ENCODE results near the gene MPZL3. TPM values are rescaled to one million over a fixed set of nuclear protein-coding genes. Genes with fewer than 3 reads are reported as not detected.

MPZL3 gene
- total RNA-seq, 2 donors from 2014 or later = 1.0 to 1.1 TPM

DNA sequence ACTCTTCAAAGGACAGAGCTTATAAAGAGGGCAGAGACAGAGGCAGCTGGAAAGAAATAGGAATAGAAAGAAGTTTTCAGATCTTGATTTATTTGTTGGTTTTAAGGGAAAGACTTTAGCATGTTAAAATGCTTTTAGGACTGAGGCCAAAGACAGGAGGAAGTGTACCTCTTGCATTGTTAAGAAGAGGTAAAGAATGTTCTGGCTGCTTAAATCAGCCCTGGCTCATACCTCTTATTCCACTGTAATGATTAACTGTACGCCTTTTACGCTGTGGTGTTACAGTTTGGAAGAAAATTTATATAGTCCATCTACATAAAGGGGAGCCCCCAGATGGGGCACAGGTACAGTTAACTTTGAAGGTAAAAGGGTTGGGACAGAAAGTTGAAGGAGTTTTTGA is 22.0 kb upstream of the MPZL3 start:
- intact Hi-C loops (cut with DNase I) = loop anchor here in 1 of 2 donors (10.0 kb wide), 1 partner anchor 69 kb away; no protein-coding TSS in a partner anchor
- no peak for DNase-seq
- ATAC-seq = no peak

DNA sequence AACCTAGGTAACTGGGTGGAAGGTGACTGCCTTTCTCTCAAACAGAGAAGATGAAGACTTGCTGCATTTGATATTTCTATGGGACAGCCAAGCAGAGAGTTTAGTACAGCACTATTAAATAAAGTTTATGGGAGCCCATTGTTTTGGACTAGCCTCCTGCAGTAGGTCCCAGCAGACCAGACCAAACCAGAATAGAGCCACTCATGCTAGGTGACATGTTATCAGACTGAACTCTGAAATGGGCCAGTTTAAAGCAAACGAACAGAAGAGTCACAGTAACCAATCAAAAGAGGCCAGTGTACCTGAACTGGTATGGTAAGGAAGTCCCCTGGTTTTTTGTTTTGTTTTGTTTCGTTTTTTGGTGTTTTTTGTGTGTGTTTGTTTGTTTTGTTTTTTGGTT is 19.8 kb upstream of the MPZL3 start:
- ATAC-seq (no peak), DNase-seq (no peak)
- intact Hi-C loops (cut with DNase I) = loop anchor here in 1 of 2 donors (10.0 kb wide), 1 partner anchor 67 kb away; no protein-coding TSS in a partner anchor

DNA sequence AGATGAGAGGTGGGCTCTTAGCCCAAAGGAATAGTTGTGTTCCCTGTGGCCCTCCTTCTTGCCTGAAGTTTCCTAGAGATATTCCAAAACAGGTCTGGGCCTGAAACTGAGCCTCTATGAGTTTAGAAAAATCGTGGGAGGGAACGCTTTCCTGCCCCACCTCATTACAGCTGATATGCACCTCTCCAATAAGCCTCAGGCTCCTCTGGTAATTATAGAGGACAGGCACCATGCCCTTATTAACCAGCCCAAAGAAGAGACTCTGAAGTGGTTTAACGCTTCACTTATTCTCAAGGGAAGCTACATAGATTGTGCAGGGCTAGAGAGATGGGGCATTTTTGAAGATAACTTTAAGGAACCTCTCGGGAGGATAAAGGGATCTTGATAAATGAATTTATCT is 15.3 kb upstream of the MPZL3 start:
- DNase-seq (no peak), ATAC-seq (no peak)
- intact Hi-C loops (cut with DNase I) = no loop called here

DNA sequence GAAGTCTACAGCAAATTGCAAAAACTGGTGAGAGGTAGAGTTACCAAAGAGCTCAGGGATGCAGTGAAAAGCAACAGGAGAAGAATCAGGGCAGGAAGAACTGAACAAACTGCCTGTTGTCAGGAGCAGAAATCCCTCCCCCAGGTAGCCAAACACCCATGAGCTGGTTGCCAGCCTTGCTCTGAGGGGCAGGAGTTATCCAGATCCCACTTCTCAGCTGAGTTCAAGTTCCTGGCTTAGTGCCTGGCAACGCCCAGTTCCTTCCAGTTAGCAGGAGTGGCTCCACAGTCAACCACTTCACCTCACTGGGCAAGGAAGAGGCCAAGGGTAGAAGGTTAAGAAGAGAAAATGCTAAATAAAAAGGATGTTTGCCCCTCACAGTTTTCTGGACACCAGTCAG is 13.8 kb upstream of the MPZL3 start:
- intact Hi-C loops (cut with DNase I) = no loop called here

DNA sequence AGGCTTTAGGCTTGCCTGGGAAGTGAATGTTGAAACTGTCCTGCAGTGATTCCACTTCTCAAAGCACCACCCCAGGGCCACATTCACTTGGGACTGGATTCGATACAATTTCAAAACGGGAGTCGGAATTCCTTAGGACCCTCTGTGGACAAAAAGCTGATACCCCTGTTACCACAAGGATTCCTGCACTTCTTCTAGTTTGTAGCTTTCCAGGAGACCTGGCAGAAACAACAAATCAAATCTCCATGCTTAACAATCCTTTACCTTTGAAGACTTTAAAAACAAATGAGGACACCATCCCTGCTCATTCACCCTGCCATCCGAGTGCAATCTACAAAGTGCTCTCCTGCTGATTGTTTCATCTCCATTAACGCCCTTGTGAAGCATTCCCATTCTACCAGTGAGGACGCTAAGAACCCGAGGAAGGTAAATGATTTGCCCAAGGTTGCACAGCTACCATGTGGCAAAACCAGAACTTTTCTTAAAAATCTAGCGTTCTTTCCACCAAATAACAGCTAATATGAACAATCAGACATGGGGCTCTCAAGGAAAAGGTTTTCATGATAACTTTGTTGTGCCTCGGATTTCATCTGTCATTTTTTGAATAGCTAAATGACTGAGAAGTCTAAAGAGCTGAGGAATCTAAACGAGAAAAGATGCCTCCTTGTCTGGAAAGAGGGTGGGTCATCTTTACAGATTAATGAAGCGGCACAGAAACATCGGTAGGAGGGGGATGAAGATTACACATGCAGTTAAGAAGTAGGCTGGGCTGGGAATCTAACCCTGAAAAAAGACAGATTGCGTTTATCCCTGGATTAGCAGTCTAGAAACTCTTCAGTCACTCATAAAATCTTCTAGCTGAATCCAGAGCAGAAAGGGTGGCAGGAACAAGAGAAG is 12.7 kb upstream of the MPZL3 start:
- DNase-seq (no peak), ATAC-seq (no peak)
- intact Hi-C loops (cut with DNase I) = no loop called here

More for the DNA sequence above, 13.8 kb upstream of the MPZL3 start:
- ATAC-seq = peak in 1 of 2 donors; percentile 46
- peak; percentile 72 for DNase-seq

DNA sequence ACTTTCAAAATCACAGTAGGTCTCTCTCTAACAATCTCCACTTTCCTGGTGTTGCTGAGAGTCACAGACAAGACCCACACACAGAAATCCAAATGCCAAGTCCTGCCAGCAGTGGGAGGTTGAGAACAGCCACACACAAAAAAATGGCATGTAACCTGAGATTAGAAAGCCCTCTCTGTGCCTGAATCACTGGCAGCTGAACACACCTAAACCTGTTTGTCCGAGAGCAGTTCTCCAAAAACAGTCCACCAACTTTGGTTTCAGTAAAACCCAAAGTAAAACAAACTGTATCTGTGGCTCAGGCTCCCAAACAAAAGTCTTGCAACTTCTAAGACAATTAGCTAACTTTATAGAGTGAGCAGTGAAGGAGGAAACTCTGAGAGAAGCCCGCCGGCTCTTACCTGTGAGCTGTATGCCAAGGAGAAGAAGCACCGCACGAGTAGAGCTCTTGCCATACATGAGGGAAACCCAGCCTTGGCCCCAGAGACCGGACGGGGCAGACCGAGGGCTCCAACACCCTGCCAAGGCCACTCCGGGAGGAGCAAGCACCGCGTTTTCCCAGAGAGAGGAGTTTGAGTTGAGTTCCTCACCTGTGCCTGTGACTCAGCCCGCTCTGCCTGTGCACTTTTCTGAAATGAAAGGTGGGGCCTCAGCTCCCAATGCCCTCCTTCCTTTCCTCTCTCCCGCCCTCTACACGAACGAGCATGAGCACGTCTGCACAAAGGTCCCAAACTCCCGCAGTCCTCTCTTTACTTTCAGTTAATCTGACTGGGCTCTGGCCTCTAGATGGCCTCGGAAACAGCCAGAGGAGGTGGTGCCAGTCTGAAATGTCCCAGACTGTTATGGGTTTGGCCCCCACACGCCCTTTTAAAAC is 11.8 kb upstream of the MPZL3 start, which contains the start of gene MPZL2:
Gene MPZL2 (minus strand): TSS at position 603 of the 874 bp plus-strand sequence. CDS start 144 bp downstream, at position 459.
- intact Hi-C loops (cut with DNase I) = no loop called here
- DNase-seq (peak; percentile 49), ATAC-seq (peak; percentile 67 to 82)

DNA sequence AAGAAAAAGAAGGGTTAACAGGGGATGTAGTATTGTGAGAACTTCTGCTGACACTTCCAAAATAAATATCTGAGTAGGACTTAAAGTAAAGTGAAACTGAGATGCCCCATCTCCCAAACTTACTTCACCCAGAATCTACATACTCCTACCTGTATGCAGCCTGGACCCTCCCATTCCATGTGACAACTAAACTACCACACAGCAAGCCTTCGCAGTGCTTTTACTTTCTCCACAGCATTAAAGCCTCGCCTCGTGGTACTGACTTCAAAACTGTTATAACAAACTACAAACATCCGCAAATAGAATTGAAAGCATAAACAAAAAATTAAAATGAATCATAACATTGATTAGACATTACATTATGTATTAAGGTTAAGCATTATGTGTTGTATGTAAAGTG is 10.9 kb upstream of the MPZL3 start:
- intact Hi-C loops (cut with DNase I) = no loop called here
- no peak for DNase-seq

DNA sequence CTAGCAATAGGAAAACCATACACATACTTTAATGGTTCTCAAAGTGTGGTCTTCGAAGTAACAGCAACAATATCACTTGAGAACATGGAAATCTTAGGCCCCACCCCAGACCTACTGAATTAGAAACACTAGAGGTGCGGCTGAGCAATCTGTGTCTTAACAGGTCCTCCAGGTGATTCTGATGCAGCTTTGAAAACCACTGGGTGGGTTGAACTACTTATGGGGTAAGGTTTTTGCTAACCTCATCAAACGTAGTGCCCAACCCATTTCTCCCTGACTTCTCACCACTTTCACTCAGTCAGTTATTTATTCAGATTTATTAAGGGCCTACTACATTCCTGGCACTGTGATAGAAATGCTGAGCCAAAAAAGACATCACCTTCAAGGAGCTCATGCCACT is 8.2 kb upstream of the MPZL3 start:
- intact Hi-C loops (cut with DNase I) = no loop called here
- DNase-seq = no peak
- no peak for ATAC-seq

More for the DNA sequence above, 10.9 kb upstream of the MPZL3 start:
- ATAC-seq = no peak

DNA sequence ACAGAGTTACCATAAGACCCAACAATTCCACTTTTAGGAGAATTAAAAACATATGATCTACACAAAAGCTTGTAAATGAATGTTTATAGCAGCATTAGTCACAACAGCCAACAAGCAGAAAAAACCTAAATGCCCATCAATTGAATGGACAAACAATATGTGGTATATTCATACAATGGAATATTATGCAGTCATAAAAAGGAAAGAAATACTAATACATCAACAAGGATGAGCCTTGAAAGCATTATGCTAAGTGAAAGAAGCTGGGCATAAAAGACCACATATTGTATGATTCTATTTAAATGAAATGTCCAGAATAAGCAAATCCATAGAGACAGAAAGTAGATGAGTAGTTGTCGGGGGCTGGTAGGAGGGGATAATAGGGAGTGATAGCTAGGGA is 7.0 kb upstream of the MPZL3 start:
- intact Hi-C loops (cut with DNase I) = loop anchor here in 1 of 2 donors (10.0 kb wide), 1 partner anchor 54 kb away; no protein-coding TSS in a partner anchor
- ATAC-seq (no peak), DNase-seq (no peak)

DNA sequence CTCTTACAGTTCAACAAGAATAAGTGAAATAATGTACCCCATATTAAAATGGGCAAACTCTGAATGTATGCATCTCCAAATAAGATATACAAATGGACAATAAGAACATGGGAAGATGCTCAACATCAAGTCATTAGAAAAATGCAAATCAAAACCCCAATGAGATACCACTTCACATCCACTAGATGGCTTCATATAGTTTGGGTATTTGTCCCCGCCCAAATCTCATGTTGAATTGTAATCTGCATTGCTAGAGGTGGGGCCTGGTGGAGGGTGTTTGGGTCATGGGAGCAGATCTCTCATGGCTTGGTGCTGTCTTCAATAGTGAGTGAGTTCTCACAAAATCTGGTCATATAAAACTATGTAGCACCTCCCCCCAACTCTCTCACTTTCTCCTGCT is 6.2 kb upstream of the MPZL3 start:
- no peak for ATAC-seq
- DNase-seq = no peak
- intact Hi-C loops (cut with DNase I) = loop anchor here in 1 of 2 donors (10.0 kb wide), 1 partner anchor 54 kb away; no protein-coding TSS in a partner anchor

DNA sequence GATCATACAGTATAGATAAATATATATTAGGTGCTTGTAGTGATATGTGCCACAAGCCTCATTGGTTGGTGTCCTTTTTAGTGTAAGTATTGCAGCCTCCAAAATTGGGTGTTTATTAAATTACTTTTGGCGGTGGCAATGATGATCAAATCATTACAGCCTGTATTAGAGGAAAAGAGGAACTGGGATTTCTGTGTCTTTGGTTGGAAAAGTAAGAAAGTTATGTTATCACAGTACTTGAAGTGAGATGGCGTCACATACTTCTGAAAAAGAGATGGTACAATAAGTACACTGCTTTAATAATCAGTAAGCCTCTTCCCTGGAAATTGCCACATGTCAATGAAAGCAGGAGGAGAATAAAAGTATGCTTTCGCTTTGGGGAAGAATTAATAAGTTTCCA is 523 bp upstream of the MPZL3 start:
- intact Hi-C loops (cut with DNase I) = loop anchor here in 1 of 2 donors (10.0 kb wide), 1 partner anchor 48 kb away; no protein-coding TSS in a partner anchor
- ATAC-seq (no peak), DNase-seq (no peak)

DNA sequence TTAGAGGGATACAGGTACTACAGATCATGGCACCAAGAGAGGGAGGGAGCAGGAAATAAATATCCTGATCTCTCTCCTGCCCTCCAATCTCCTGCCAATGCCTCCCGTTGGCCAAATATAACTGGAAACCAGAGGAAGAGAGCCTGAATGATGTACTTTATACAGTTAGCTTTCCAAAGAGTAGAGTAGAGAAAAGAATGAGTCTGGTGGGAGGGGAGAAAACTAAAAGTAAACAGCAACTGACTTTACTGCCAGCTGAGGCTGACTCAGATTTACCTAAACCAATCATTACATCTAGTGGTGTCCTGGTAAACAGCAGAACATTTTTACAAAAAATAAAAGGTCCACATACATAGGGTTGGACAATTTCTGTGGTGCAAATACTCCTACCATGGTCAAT is 5.1 kb downstream of the MPZL3 start:
- DNase-seq (no peak), ATAC-seq (no peak)
- intact Hi-C loops (cut with DNase I) = no loop called here

DNA sequence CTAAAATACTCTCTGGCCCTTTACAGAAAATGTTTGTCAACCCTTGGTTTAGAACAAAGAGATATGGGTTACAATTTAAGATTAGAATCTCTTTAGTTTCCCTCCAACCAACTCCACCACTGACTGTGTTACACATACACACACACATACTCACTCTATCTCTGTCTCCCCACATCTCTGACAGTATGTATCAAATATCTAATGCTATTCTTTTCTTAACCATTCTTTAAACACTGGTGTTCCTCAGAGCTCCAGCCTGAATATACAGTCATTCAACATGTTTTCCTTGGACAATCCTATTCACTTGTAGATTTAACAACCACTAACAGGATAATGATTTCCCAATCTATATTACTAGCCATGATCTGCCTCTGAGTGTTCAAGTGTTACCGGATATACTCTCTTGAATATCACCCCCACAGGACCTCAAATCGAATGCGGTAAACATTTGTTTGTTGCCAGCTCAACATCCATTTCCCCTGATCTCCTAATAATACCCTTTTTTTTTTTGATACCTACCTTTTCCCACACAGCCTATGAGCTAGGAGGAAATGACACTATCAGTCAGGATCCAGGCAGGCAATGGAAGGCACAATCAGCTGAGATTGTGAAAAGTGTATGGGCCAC is 6.1 kb downstream of the MPZL3 start:
- intact Hi-C loops (cut with DNase I) = no loop called here
- no peak for ATAC-seq
- no peak for DNase-seq

DNA sequence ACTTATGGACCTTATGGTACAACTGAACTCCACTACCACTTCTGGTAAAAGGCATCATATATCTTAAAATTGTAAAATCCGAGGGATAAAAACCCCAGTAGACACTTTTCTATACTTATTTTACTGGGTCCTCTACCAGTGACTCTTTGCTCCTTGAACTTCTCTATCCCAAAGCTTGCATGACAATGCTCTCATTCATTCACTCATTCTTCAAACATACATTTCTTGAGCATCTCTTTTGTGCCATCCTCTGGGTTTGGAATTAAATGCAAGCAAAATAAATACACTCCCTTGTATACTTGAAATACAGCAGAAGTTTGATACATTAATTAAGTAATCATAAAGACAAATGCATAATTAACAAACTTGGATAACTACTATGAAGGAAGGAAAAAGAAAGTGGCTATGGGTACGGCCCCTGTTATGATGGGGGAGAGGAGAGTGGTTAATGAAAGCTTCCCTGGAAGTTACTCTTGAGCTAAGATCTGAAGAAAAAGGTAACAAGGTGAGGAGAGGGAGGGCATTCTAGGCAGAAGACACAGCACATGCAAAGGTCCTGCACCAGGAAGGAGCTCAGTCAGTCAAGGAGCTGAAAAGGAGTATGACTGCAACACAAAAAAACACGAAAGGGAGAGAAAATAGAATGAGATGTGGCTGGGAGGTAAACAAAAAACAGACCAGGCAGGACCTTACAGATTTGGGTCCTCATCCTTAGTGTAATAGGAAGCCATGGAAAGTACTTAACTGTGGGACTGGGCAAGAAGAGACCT is 8.0 kb downstream of the MPZL3 start:
- ATAC-seq (no peak), DNase-seq (no peak)
- intact Hi-C loops (cut with DNase I) = no loop called here

DNA sequence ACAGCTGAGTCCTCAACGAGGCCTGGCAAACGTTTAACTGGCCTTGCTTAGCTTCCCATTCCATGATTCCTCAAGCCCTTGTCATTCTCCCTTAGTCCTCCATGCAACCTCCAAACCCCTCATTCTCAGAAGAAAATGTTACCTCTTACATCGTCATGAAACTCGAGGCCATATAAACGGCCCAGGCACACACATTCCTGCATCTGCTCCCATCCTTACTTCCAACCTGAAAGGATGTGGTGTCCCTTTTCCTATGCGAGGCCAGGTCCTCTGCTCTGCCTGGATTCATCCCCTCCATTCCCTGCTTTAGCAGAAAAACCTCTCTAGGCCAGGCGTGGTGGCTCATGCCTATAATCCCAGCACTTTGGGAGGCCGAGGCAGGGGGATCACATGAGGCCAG is 9.0 kb downstream of the MPZL3 start:
- intact Hi-C loops (cut with DNase I) = no loop called here
- DNase-seq (no peak), ATAC-seq (no peak)

DNA sequence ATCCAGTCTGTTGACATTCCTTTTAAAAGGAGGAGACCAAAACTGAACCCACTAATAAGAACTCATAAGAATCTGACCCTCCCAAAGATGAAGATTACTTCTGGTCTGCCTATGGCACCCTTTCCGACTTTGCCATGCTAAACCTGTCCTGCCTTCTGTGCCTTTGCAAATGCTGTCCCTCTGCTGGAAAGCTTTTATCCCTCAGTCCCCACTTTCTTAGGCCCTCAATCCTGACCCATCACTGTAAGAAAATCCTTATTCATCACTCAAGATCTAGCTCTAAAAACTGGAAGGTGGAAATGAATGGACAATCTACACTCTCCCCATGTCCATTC is 10.4 kb downstream of the MPZL3 start:
- DNase-seq = no peak
- peak; percentile 8 to 17 for ATAC-seq
- intact Hi-C loops (cut with DNase I) = no loop called here

DNA sequence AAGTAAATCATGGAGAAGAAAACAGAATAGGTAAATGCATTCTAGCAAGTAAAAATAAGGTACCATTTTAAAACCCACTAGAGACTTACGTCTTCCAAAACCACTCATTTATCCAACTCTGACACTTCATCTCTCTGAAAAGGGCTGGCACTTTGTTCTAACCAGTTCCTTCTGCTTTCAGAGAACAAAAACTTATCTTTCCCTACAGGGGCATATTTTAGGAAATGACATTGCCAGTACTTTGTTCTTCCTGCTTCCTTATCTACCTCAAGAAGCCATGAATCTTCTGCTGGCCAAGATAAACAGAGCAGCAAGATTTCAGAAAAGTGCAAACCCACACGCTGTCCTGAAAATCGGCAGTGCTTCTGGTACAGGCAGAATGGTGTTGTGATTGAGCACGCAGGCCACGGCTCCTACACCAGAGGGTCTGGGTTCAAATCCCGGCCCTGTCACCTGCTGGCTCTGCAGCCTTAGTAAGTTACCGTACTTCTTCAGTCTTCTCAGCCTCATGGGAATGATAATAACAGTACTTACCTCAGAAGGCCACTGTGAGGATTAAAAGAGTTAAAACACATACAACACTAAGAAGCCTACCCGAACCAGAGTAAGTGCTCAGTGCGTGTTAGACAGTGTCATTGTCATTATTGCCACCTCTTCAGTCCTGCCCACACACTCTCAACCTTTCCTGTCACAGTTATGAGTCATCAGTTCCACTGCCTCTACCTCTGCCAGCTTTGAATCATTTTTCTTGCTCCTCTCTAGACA is 11.0 kb downstream of the MPZL3 start:
- intact Hi-C loops (cut with DNase I) = no loop called here
- ATAC-seq = peak; percentile 89 to 92
- peak; percentile 37 for DNase-seq

All from left cardiac atrium (tissue), 4 donors.